HG02571 (cell line): ENCODE measurements around the gene CNKSR2.

Experiments used
- ATAC-seq: cut with Tn5 transposase; IDR thresholded peaks from one replicate; pipeline ENCODE4 v1.9.1; 2021; ENCODE audit warnings: mild to moderate bottlenecking, moderate library complexity; ENCODE audit not compliant: unreplicated experiment

The CNKSR2 gene

GRCh38 chrX:21662761-21663160 is 288.5 kb downstream of the CNKSR2 start:
- no peak for ATAC-seq

DNA sequence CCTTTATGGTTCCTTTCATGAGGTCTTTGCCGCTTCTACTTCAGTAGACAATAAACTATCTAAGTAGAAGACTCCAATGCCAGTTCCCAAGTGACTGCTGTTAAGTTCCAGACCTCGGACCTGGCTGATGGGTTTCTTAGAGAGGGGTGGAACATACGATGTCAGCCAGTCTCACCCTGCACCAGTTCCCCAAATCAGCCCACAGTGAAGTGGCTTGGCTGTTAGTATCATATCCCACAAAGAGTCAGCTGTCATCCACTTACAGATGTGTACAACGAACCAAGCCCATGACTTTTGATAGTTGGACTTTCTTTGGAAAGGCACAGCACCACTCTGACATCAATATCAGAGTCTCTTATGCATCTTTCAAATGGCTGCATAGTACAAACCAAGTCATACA is 292.0 kb downstream of the CNKSR2 start:
- no peak for ATAC-seq

GRCh38 chrX:21666679-21667078 is 292.5 kb downstream of the CNKSR2 start:
- no peak for ATAC-seq

- ATAC-seq, result no peak
Measured at GRCh38 chrX:21674430-21675186, 300.4 kb downstream of the CNKSR2 start.

DNA sequence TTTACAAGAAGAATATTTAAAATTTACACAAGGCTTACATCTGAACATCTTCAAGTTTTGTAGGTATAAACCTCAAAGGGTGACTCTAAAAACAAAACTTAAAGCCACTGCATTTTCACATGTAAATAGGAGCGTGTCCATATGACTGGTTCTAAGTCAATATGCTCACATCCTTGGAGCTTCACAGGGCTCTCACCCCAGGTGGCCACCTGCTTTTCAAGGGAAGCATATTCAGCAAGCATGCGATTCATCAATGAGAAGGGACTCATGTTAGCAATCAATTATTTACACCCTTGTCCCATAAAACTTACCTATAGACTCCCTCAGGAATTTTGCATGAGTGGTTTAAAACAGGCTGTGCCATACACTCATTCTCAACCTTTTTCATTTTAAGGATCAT is 301.7 kb downstream of the CNKSR2 start:
- no peak for ATAC-seq

DNA sequence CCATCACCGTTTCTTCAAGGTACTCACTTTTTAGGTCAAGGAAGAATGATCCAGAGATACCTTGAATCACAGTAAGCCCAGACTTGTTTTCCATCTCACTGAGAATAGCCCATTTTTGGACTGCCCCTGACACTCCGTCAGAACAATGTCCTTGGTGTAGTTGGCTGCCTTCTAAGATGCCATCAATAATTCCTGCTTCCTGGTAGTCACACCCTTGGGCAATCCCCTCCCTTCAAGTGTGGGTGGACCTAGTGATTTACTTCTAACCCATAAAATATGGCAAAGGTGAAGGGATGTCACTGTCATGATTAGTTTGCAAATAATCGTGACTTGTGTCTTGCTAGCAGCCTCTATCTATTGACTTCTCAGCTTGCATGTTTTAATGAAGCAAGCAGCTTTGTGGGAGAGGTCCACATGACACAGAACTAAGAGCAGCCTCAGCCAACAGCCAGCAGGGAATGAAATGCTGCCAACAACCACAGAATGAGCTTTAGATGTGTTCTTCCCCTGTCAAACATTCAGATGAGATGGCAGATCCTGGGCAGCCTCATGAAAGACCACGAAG is 303.9 kb downstream of the CNKSR2 start:
- no peak for ATAC-seq

DNA sequence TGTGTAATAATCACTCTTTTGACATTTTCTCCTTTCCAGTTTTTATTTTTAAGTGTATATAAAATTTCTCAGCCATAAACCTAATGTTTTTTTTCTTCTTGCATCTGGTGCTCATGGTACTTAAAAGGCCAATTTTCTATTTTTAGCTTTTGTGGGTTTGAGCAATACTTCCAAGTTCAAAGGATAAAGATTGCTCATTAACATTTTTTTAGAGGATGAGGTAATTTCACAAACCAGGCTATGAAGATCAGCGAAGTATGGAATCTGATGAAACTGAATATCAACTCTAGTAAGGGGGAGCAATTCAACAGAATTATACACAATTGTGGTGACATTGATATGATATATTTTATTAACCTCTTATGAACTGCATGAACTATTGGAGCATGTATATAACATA is 309.7 kb downstream of the CNKSR2 start:
- no peak for ATAC-seq

DNA sequence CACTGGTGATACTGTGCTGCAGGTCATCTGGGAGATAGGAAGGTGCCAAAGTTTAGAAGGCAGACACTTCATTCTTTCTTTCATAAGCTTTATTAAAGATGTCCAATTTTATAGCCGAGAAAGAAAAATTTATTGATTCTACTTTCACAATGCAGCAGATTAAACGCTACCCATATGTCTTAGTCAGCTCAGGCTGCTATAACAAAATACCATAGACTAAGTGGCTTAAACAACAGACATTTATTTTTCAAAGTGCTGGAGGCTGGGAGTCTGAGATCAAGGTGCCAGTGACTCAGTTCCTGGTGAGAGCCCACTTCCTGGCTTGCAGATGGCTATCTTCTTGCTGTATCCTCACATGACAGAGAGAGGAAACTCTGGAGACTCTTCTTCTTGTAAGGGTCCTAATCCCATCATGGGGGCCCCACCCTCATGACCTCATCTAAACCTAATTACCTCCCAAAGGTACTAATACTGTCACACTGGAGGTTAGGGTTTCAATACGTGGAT is 317.3 kb downstream of the CNKSR2 start:
- ATAC-seq, result no peak

DNA sequence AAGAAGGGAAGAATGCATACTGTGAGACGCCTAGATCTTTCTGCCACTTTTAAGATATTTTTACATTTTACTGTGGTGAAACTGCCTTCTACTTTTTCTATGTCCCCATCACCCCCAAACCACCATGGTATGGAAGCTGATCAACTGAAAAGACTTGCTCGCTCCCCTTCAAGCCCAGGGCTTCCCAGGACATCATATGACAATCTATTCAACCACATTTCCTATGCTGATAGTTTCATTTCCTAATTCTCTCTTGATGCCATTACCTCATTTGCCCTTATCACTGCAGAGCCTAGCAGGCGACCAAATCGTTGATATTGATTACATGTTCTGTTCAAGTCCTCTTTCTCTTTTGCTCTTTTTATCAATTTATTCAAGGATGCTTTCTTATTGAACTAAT is 324.1 kb downstream of the CNKSR2 start:
- ATAC-seq, result no peak

GRCh38 chrX:21699136-21699535 is 324.9 kb downstream of the CNKSR2 start:
- no peak for ATAC-seq

GRCh38 chrX:21700275-21700674 is 326.1 kb downstream of the CNKSR2 start:
- ATAC-seq, result no peak

- ATAC-seq, result no peak
Measured at GRCh38 chrX:21700967-21701366, 326.7 kb downstream of the CNKSR2 start.

DNA sequence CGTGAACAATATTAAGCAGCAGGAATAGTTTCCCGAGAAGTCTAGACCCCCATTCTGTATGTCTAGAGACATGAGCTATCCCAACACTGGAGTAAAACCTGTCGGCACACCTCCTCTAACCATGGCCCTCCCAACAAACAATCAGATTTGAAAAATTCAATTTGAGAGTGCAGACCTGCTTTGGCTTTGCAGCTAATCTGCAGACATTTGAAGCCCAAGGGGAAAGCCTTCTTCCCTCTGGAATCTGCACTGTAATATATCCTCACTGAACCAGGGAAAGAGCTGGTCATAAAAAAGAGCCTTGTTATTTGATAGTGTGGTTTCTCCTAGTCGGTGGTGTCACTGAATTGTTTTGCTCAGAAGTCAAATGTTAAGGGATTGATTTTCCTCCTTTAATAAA is 328.5 kb downstream of the CNKSR2 start:
- no peak for ATAC-seq
